ENCODE results near the gene RAD52. TPM values are rescaled to one million over a fixed set of nuclear protein-coding genes. Genes with fewer than 3 reads are reported as not detected.

RAD52 gene
- polyA plus RNA-seq, 1 donor (not counting 4 experiments of a cell fraction or from before 2014, with no cell fraction given) = 9.8 TPM

GRCh38 chr12:865614-866013, 83.9 kb downstream of the RAD52 start:
- Histone ChIP-seq H3K79me2 (ENCODE audit: control insufficient read depth, insufficient read depth, low read length) (no peaks in the 10 kb centered on the region), H3K9me3 (ENCODE audit: control insufficient read depth, low read depth, low read length) (no peaks in the 10 kb centered on the region), H3K4me2 (ENCODE audit: control insufficient read depth, extremely low read depth, insufficient read depth, low read depth, low read length) (no peak overlapping the region), H3K9me1 (ENCODE audit: control insufficient read depth, extremely low read depth, insufficient read depth, low read length) (no peaks in the 10 kb centered on the region), H3K4me3 (ENCODE audit: control insufficient read depth in 2 of 3, extremely low read depth in 1 of 3, insufficient read depth in 2 of 3, low read depth in 1 of 3, low read length in 3 of 3) (no peak overlapping the region), H3K4me1 (ENCODE audit: control insufficient read depth, extremely low read depth, insufficient read depth, low read length) (no peaks in the 10 kb centered on the region), H3K36me3 (ENCODE audit: control insufficient read depth in 2 of 2, extremely low read depth in 1 of 2, insufficient read depth in 2 of 2, low read length in 2 of 2) (peaks cover 17 to 25% of the 10 kb centered on the region in 2 experiments), H4K20me1 (ENCODE audit: control insufficient read depth, extremely low read depth, insufficient read depth, low read length) (no peaks in the 10 kb centered on the region), H3K27ac (ENCODE audit: control insufficient read depth, insufficient read depth, low read length) (no peak overlapping the region), H2AFZ (ENCODE audit: control insufficient read depth, low read length) (no peak overlapping the region), H3K27me3 (ENCODE audit: control insufficient read depth, extremely low read depth, insufficient read depth, low read length) (no peaks in the 10 kb centered on the region), H3K9ac (ENCODE audit: control insufficient read depth, extremely low read depth, insufficient read depth, low read length) (no peak overlapping the region)
- FAIRE-seq = no peak
- no peak for DNase-seq (ENCODE audit: low read depth, low spot score)
- dilution Hi-C loops (cut with MboI; ENCODE audit: extremely low pct_ligation_motif_present, low sequenced_read_pairs) = no loop called here
- no peak for TF ChIP-seq EZH2 (IDR thresholded peaks at IDR 0.05; ENCODE audit: low read length)
- no peak for TF ChIP-seq CTCF (optimal IDR thresholded peaks at IDR 0.05 in 1 of 3, IDR thresholded peaks at IDR 0.05 in 1 of 3, conservative IDR thresholded peaks at IDR 0.05 in 1 of 3; ENCODE audit: extremely low read depth in 1 of 3, insufficient read depth in 2 of 3, low read length in 3 of 3)

- H3K27me3 ChIP-seq (ENCODE audit: control insufficient read depth, extremely low read depth, insufficient read depth, low read length) = no peaks in the 10 kb centered on the region
- FAIRE-seq (no peak), DNase-seq (ENCODE audit: low read depth, low spot score) (no peak)
- H3K36me3 ChIP-seq (ENCODE audit: control insufficient read depth in 2 of 2, extremely low read depth in 1 of 2, insufficient read depth in 2 of 2, low read length in 2 of 2) = peaks cover 15 to 23% of the 10 kb centered on the region in 2 experiments
- peaks cover under 1% of the 10 kb centered on the region for H3K4me1 ChIP-seq (ENCODE audit: control insufficient read depth, extremely low read depth, insufficient read depth, low read length)
- no peak overlapping the region for H2AFZ ChIP-seq (ENCODE audit: control insufficient read depth, low read length)
- H3K9me1 ChIP-seq (ENCODE audit: control insufficient read depth, extremely low read depth, insufficient read depth, low read length) = no peaks in the 10 kb centered on the region
- no peak overlapping the region for H3K4me2 ChIP-seq (ENCODE audit: control insufficient read depth, extremely low read depth, insufficient read depth, low read depth, low read length)
- TF ChIP-seq CTCF (optimal IDR thresholded peaks at IDR 0.05 in 1 of 3, IDR thresholded peaks at IDR 0.05 in 1 of 3, conservative IDR thresholded peaks at IDR 0.05 in 1 of 3; ENCODE audit: extremely low read depth in 1 of 3, insufficient read depth in 2 of 3, low read length in 3 of 3) (no peak), EZH2 (IDR thresholded peaks at IDR 0.05; ENCODE audit: low read length) (no peak)
- no peak overlapping the region for H3K4me3 ChIP-seq (ENCODE audit: control insufficient read depth in 2 of 3, extremely low read depth in 1 of 3, insufficient read depth in 2 of 3, low read depth in 1 of 3, low read length in 3 of 3)
- H3K27ac ChIP-seq (ENCODE audit: control insufficient read depth, insufficient read depth, low read length) = no peak overlapping the region
- no peaks in the 10 kb centered on the region for H4K20me1 ChIP-seq (ENCODE audit: control insufficient read depth, extremely low read depth, insufficient read depth, low read length)
- no peaks in the 10 kb centered on the region for H3K9me3 ChIP-seq (ENCODE audit: control insufficient read depth, low read depth, low read length)
- no peaks in the 10 kb centered on the region for H3K79me2 ChIP-seq (ENCODE audit: control insufficient read depth, insufficient read depth, low read length)
- no peak overlapping the region for H3K9ac ChIP-seq (ENCODE audit: control insufficient read depth, extremely low read depth, insufficient read depth, low read length)
- dilution Hi-C loops (cut with MboI; ENCODE audit: extremely low pct_ligation_motif_present, low sequenced_read_pairs) = no loop called here
Observed at GRCh38 chr12:863285-863684, 86.2 kb downstream of the RAD52 start.
